AG04450 (cell line): ENCODE measurements around the gene MESP2. TPM values are rescaled to one million over a fixed set of nuclear protein-coding genes. Genes with fewer than 3 reads are reported as not detected.

Source experiments
- CTCF ChIA-PET: fragments of 300-600, 350-600 bp; formaldehyde crosslinking; extraction: SDS; loops from one replicate; lab custom pipeline; 2022; ENCODE audit warnings: antibody characterized with exemption, inconsistent platforms; lab: Charles Lee
- POLR2A ChIA-PET: fragments of 350-600 bp; formaldehyde crosslinking; extraction: SDS; loops from one replicate; lab custom pipeline; 2021; ENCODE audit warnings: antibody characterized with exemption, inconsistent platforms; lab: Yijun Ruan, JAX
- DNase-seq: peaks from one replicate; pipeline ENCODE4 v3.0.0-alpha.2; 2011; ENCODE audit warnings: low read depth, low spot score
- H3K27ac ChIP-seq: one replicate; pipeline ENCODE4 v1.5.1; 2012; ENCODE audit warnings: low read depth, low read length, control low read depth
- H3K27me3 ChIP-seq: one replicate; pipeline ENCODE4 v1.6.0; 2012; ENCODE audit warnings: low read length; ENCODE audit not compliant: control insufficient read depth, insufficient read depth
- H3K4me3 ChIP-seq: 2 replicates; pipeline ENCODE4 v1.5.1; 2011; ENCODE audit warnings: mild to moderate bottlenecking, low read depth, low read length, control low read depth
- H3K9me3 ChIP-seq: 2 replicates; pipeline ENCODE4 v1.5.1; 2012; ENCODE audit warnings: low read length; ENCODE audit not compliant: control insufficient read depth, insufficient read depth
- CTCF ChIP-seq: IDR thresholded peaks from 2 replicates; pipeline ENCODE4 v1.5.1; 2011; ENCODE audit warnings: low read depth, low read length, control low read depth, inconsistent platforms
- polyA plus RNA-seq: library from polyadenylated mRNA; depleted of rRNA; stranded (reverse); fragments of >200 nt; gene quantifications from 2 replicates; pipeline ENCODE4 v1.2.3, GENCODE V29; 2011

MESP2 gene
- polyA plus RNA-seq, 1 experiment = 0.20 TPM

GRCh38 chr15:89805241-89806209 lies 29.4 kb downstream of the MESP2 start:
- ChIA-PET CTCF (interaction anchor here (1.0 kb wide), 1 partner anchor 69 kb away, joined by 4 read pairs; no protein-coding TSS in a partner anchor), POLR2A (no interaction called here)

GRCh38 chr15:89806210-89806558 lies 30.1 kb downstream of the MESP2 start:
- no peak overlapping the region for H3K27ac ChIP-seq
- CTCF ChIA-PET = interaction anchor here (1.0 kb wide), 1 partner anchor 68 kb away, joined by 4 read pairs; no protein-coding TSS in a partner anchor
- no peak for TF ChIP-seq CTCF
- POLR2A ChIA-PET = no interaction called here
- H3K9me3 ChIP-seq = peaks cover 2% of the 10 kb centered on the region; the same call in 1 of the 2 replicates
- DNase-seq = no peak
- H3K4me3 ChIP-seq = no peak overlapping the region
- H3K27me3 ChIP-seq = no peaks in the 10 kb centered on the region

More at GRCh38 chr15:89805241-89806209, 29.4 kb downstream of the MESP2 start:
- no peak overlapping the region for H3K4me3 ChIP-seq
- DNase-seq = no peak
- no peak overlapping the region for H3K27ac ChIP-seq
- H3K9me3 ChIP-seq = peaks cover 2% of the 10 kb centered on the region; the same call in 1 of the 2 replicates
- no peaks in the 10 kb centered on the region for H3K27me3 ChIP-seq
- no peak for TF ChIP-seq CTCF

GRCh38 chr15:89806559-89807550 lies 30.7 kb downstream of the MESP2 start:
- H3K27ac ChIP-seq = no peak overlapping the region
- no peaks in the 10 kb centered on the region for H3K27me3 ChIP-seq
- ChIA-PET CTCF (no interaction called here), POLR2A (no interaction called here)
- no peak for TF ChIP-seq CTCF
- no peak for DNase-seq
- H3K4me3 ChIP-seq = no peak overlapping the region
- H3K9me3 ChIP-seq = peaks cover 2% of the 10 kb centered on the region; the same call in 1 of the 2 replicates

- no peak for TF ChIP-seq CTCF
- Histone ChIP-seq H3K9me3 (peaks cover 2% of the 10 kb centered on the region; the same call in 1 of the 2 replicates), H3K4me3 (no peak overlapping the region), H3K27me3 (no peaks in the 10 kb centered on the region), H3K27ac (no peak overlapping the region)
- no peak for DNase-seq
- POLR2A ChIA-PET = no interaction called here
- CTCF ChIA-PET = no interaction called here
Measured at GRCh38 chr15:89807689-89808088, 31.6 kb downstream of the MESP2 start.
